Activated CD4-positive, alpha-beta T cell treated with anti-CD3 and anti-CD28 coated beads, Interleukin-2, amount 50 U/mL, for 24 hours (primary cell): ENCODE results near the gene GPR148.
A peak's percentile ranks its signal among the peaks of the same experiment; 100 is the strongest.
"Not testable (repeated sequence)": the region's sequence is repeated elsewhere in the genome, so short reads cannot be mapped to it uniquely, and the experiment has no call there.

Source experiments
- DNase-seq, 2 donors: peaks; one replicate each; pipeline ENCODE4 v3.0.0-alpha.2; 2020; ENCODE audit warnings: low read depth in 1 of 2, low spot score in 1 of 2

The GPR148 gene, protein sequence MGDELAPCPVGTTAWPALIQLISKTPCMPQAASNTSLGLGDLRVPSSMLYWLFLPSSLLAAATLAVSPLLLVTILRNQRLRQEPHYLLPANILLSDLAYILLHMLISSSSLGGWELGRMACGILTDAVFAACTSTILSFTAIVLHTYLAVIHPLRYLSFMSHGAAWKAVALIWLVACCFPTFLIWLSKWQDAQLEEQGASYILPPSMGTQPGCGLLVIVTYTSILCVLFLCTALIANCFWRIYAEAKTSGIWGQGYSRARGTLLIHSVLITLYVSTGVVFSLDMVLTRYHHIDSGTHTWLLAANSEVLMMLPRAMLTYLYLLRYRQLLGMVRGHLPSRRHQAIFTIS

DNA sequence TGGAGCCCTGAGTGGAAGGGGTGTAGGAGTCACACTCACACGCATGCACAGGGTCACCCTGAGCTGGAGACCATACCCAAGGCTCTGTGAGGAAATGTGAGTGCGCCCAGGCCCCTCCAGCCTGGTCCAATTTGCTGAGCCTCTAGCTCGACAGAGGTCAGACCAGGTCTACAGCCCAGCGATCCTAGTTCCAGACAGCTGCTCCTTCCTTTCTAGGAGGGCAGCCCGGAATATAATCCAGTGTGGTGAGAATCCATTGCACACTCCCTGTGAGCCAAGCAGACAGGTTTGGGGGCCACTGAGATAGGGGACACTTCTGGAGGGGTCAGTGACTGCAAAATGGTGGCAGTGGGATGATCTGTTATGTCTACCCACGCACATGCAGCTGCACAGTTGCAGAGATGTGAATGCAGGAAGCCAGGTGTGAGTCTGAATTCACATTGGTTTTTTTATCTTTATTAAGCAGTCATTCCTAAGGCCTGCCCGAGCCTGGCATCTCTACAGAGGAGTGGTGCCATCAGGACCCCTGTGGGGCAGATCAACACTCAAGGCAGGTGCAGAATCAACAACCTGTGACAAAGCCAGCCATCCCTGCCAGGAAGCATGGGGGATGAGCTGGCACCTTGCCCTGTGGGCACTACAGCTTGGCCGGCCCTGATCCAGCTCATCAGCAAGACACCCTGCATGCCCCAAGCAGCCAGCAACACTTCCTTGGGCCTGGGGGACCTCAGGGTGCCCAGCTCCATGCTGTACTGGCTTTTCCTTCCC, at the start of gene GPR148:
Gene GPR148 (plus strand): TSS at position 522 of the 768 bp plus-strand sequence. CDS start 82 bp downstream, at position 604.
- DNase-seq = no peak

DNA sequence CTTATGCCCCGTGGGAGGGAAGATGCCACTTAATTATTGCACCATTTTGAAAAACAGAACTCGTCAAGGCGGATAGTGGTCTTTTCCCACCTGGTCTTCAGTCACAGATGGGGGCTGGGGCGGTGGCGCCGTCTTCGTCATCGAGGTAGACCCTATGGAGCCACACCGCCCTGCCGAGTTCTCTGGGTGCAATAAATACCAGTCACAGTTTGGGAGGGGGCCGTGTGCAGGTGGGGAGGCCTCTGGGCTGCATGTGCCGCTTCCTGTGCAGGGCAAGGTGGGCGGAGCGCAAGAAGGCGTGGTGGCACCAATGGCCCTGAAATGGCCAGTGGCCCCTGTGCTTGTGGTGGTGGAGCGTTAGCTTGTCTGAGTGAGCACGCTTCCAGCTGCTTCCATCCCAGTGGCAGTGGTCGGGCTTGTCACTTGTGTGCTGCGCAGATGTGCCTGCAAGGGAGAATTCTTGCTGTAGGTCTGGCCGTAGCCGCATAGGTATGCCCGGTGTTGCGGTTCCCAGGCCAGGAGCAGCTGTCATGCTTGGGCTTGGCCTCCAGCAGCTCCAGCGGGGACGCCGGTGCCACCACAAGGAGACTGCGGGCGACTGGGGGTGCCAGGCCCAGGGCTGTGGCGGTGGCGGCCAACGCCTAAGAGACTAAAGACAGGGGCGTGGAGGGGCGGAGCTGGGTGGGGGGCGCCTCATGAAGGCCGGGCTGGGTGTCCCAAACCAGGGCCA, 36.7 kb upstream of the GPR148 start:
- not testable (repeated sequence) for DNase-seq

DNA sequence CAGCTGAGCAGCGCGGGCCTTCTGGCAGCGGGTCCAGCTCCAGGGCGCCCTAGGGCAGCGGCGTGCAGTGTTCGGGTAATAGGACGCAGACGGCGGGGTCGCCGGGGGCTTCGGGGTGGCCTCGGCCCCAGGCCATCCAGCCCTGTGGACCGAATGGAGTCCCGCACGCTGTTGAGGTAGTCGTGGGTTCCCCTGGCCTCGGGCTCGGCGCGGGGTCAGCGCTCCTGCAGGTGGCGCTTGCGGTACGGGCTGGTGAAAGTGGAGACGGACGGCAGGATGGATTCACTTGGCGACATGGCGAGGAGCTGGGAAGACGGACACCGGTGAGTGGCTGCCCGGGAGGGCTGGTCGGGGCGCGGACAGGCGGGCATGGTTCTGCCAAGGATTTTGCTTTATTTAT, 35.4 kb upstream of the GPR148 start:
- peak in 1 of 2 donors; percentile 1 for DNase-seq

DNA sequence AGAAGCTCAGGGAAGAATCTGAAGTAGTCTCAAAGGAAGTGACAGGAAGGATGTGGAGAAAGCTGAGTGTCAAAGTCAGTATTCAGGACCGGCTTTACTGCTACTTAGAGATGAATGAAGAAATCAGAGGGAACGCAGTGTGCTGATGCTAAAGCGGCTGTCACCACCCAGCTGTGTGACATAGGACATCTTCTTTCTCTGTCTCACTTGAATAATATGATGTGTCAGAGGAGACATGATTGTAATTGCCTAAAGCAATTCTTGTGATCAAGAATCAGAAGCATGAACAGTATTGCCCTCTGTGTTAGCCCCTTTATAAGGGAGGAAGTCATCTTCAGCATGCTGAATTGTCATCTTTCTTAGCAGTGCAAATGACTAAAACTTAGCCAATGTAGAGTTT, 25.6 kb upstream of the GPR148 start:
- DNase-seq = not testable (repeated sequence)

DNA sequence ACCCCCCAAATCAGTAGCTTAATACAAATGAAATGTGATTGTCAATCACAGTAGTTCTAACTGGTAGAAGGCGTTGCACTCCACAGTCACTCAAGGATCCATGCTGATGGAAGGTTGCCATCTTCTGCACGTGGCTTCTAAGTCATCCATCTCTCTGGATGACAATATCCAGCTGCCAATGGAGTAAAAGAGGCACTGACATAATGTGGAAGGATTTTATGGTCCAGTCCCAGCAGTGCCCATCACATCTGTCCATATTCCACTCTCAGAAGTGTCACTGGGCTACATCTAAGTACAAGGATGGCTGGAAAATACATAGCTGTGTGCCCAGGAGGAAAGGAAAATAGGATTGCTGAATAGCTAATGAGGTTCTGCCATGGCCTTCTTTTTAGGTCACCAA, 14.1 kb upstream of the GPR148 start:
- not testable (repeated sequence) for DNase-seq

DNA sequence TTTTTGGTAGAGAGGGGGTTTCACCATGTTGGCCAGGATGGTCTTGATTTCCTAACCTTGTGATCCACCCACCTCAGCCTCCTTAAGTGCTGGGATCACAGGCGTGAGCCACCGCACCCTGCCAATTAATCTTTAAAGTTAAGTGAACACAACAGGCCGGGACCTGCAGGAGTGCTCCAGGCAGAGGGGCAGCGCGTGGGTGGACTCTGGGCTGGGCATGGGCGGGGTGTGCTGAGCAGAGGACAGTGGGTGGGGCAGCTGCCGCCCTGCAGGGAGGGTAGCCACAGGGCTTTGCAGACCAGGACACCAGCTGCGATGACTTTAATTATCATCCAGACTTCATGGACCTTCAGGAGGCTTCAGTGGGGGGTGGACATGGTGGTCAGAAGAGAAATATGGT, 8.8 kb upstream of the GPR148 start:
- no peak for DNase-seq

DNA sequence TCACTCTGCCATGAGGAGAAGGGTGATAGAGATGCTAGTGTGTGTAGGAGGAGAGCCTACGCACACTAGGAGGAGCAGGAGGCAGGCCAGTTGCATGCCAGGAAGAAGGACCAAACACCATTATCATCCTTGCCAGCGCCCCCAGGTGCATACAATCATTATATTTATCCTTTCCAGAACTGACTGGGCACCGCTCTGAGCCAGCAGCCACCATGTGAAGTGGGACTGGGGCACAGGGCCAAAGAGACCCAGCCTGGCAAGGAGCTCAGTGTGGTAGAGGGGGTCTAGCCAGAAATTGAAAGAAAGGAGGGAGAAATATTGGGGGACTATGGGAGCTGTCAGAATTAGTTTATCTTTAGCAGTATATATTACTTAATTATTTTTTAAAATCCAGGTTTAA, 8.3 kb upstream of the GPR148 start:
- no peak for DNase-seq

DNA sequence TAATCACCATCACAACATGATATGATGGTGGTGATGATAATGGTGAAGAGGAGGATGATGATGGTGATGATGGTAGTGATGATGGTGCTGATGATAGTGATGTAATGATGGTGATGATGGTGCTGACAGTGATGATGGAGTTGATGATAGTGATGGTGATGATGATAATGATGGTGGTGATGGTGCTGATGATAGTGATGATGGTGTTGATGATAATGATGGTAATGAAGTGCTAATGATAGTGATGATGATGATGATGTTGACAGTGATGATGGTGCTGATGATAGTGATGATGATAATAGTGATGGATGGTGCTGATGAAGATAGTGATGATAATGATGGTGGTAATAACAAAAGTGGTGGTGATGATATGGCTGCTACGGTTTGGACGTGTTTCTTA, 4.4 kb upstream of the GPR148 start:
- no peak for DNase-seq

DNA sequence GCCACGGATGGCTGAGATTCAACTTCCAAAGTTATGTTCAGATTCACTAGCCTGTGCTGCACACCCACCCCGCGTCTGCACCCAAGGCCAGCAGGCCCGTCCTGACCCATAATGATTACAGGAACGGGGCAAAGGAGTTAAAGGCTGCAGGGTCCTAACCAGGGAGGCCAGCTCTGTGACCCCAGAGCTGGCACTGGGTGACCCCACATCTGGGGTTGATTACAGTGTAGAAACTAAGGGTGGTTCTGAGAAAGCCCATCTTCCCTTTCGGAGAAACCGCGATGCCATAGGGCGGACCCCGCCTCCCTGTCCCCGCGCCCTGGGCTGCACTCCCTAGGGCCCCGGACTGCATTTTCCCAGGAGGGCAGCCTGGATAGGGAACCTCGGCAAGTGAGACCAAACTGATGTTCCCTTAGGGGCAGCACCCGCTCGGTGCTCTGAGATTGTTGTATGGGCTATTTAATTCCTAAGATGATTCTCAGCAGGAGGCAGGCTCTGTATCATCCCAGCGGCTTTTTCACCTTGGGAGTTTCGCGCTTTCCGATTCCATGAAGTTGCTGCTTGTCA, 2.2 kb upstream of the GPR148 start:
- no peak for DNase-seq

DNA sequence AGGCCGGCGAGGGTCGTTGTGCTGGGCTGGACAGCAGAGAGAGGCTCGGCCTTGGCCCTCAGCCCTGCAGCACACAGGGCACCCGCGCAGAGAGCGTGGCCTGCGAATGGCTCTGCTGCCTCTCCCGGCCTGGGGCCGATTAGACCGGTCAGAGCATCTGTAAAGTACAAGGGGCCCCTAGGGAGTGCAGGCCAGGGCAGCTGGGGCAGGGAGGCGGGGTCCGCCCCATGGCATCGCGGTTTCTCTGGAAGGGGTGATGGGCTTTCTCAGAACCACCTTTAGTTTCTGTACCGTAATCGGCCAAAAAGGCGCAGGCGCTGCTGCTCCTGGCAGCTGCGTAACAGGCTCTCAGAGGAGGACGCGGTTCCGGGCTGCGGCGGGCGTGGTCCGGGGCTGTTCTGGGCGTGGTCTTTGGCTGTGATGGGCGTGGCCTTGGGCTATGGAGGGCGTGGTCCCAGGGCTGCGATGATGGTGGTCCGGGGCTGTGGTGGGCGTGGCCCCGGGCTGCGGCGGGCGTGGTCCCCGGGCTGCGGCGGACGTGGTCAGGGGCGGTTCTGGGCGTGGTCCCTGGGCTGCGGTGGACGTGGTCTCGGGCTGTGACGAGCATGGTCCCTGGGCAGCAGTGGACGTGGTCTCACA, 1.5 kb upstream of the GPR148 start:
- DNase-seq = peak; percentile 70 to 85

DNA sequence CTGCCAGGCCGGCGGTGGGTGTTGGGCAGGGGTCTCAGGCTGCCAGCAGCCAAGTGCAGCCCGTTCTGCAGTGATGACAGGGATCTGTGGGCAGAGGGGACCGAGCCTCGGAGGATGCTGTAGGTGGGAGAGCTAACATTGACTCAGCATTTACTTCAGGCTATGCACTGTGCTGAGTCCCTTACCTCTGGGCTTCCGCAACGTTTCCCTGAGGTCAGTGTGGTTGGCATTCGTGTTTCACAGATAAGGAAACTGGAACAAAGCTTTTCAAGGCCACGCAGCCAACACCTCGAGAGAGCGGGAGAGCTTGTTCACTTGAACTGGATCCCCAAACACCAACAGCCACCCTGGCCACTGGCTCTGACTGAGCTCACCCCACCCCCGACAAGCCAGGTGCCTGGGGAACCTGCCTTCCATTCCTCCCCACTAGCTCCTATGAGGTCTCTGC, 839 bp upstream of the GPR148 start:
- no peak for DNase-seq

DNA sequence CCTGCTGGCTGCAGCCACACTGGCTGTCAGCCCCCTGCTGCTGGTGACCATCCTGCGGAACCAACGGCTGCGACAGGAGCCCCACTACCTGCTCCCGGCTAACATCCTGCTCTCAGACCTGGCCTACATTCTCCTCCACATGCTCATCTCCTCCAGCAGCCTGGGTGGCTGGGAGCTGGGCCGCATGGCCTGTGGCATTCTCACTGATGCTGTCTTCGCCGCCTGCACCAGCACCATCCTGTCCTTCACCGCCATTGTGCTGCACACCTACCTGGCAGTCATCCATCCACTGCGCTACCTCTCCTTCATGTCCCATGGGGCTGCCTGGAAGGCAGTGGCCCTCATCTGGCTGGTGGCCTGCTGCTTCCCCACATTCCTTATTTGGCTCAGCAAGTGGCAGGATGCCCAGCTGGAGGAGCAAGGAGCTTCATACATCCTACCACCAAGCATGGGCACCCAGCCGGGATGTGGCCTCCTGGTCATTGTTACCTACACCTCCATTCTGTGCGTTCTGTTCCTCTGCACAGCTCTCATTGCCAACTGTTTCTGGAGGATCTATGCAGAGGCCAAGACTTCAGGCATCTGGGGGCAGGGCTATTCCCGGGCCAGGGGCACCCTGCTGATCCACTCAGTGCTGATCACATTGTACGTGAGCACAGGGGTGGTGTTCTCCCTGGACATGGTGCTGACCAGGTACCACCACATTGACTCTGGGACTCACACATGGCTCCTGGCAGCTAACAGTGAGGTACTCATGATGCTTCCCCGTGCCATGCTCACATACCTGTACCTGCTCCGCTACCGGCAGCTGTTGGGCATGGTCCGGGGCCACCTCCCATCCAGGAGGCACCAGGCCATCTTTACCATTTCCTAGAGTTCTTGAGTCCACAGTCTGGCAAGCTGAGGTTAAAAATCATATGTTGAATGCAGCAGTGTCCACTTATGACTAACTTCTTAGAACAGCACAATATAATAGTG, 741 bp downstream of the GPR148 start:
- DNase-seq = no peak

DNA sequence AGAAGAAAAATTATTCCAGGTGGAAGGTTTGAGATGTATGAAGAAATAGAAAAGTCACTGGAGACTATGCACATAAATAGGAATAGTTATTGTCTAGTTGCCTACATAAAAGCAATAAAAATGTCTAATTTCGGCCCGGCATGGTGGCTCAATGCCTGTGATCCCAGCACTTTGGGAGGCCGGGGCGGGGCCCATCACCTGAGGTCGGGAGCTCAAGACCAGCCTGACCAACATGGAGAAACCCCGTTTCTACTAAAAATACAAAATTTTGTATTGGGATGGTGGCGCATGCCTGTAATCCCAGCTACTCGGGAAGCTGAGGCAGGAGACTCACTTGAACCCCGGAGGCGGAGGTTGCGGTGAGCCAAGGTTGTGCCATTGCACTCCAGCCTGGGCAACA, 3.4 kb downstream of the GPR148 start:
- not testable (repeated sequence) for DNase-seq

DNA sequence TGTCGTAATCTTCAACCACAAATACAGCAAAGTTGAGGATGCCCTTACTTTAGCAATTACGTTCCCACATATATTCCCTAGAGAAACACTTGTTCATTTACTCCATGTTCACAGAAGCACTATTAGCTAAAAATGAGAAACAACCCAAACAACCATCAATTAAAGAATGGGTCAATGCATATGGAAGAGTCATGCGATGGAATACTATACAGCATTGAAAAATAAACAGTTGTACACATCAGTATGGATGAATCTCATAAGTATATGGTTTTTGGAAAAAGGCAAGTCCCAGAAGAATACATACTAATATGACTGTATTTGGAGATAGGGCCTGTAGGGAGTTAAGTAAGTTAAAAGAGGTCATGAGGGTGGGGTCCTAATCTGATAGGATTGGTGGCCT, 6.3 kb downstream of the GPR148 start:
- no peak for DNase-seq

DNA sequence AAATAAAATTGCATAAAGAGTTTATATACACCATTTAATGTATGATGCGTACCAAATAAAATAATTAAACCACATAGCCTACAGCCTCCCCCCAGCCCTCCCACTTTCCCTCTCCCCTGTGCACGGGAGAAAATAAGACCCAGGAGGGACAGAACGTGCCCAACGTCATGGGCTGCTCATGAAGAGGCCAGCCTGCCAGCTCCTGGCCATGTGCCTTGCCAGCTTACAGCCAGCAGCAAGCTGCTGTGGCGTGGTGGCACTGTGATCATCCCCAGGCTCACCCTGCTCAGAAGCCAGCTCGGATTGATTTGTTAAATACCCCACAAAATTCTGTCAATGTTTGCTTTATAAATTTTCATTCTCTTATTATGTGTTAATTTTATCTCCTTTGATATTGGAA, 7.6 kb downstream of the GPR148 start:
- DNase-seq = no peak

DNA sequence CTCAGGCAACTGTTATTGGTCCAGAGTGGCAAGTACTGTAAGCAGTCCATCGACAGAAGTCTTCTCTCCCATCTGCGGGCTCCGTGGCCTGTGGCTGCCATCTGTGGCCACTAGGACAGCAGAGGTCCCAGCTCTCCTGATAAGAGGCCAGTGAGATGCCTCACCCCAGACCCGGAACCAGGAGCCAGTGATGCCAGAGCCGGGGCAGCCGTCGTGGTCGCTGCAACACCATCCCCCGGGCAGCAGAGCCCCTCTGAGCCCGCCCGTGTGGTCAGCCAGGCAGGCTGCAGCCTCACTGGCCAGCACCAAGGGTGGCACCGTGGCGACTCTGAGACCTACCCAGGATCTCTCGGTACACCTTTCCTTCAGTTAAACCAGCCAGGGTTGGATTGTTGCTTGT, 8.7 kb downstream of the GPR148 start:
- DNase-seq = no peak

DNA sequence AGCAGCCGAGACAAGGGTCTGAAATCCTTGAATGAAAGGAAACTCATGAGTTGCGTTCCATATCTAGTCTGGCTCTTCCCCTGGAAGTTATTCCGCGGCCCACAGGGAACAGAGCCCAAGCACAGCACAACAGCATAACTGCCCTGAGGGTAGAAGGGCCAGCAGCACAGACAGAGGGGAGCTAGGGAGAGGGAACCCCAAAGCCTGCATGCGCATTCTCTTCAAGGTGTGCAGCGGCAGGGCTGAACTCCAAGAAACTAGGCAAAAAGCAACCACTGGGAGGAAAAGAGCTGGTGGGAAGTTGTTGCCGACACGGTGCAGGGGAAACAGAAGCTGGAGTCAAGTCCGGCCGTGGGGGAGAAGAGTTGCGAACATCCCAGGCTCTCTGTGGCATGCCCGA, 11.8 kb downstream of the GPR148 start:
- DNase-seq = no peak

DNA sequence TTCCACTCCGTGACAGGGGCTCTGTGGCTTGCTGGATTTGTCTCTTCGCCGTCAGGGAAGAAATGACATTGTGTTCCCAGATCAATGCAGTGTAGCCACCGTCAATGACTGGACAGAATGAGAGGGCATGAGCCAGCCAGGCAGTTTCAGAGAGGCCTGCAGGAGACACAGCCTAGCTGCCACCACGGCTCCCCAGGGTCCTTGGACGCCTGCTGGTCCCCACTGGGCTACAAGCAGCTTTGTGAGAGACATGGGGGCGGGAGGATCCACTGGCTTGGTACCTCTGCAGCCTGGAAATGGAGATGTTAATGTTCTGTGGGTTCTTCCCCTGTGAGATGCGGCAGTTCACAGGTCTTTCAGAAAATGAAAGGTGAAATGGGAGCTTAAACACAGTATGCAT, 14.4 kb downstream of the GPR148 start:
- DNase-seq = no peak

DNA sequence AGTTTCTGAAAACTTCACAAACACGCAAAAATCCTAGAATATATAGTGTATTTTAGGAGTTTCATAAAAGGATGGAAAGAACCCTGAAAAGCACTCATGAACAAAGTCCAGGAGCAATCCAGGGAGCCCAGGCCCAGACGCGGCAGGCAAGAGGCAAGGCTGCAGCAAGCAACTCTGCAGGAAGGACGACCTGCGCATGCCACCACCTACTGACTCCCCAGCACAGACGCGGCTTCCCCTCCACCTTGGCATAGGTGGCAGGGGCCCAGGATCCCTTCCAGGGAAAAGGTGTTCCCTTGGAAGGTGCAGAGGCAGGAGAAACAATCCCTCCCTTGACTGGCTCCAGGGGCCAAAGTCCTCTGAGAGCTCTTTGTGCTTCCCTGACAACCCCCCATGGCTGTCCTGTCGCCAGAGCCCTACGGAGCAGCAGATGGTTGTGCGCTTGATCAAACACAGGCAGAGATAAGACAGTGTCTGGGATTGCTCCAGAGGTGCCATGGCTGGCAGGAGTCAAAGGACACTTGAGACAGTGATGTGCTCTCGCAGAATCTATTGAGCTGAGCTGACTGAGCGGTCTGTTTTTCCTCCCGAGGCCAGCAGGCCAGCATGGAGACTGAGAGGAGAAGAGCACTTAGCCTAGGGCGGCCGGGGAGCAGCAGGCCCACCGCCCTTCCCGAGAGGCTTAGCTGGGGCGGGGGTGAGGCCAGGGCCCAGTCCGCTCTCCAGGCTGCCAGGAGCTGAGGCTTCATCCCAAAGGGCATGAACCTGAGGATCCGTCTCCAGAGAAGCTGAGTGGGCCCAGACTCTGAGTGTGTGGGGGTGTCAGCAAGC, 15.6 kb downstream of the GPR148 start:
- no peak for DNase-seq
